ENCODE measurements around the gene MAP3K21. TPM values are rescaled to one million over a fixed set of nuclear protein-coding genes. Genes with fewer than 3 reads are reported as not detected.

The MAP3K21 gene
- total RNA-seq, 1 donor from 2014 or later, result 0.96 TPM

DNA sequence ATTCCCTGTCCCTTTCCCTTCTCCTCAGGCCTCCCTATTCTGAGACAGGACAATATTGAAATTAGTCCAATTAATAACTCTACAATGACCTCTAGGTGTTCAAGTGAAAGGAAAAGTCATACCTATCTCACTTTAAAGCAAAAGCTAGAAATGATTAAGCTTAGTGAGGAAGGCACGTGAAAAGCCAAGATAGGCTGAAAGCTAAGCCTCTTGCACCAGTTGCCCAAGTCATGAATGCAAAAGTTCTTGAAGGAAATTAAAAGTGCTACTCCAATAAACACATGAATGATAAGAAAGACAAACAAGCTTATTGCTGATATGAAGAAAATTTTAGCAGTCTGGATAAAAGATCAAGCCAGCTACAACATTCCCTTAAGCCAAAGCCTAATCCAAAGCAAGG, 3.8 kb upstream of the MAP3K21 start:
- DNase-seq (ENCODE audit: low spot score), result no peak

DNA sequence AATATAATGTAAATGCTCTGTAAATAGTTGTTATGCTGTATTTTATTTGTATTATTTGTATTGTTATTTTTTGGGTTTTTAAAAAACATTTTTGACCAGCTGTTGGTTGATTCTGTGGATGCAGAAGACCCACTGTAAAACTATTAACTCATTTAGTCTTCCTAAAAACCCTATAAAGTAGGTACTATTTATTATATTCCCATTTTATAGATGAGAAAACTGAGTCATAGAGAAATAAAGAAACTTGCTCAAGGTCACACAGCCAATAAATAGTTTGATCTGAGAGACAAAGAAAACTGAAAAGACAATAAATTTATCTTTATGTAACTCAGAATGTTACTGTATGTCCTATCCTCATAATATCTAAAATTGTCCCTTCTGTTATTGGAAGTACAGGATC, 1.2 kb upstream of the MAP3K21 start:
- DNase-seq (ENCODE audit: low spot score), result no peak

DNA sequence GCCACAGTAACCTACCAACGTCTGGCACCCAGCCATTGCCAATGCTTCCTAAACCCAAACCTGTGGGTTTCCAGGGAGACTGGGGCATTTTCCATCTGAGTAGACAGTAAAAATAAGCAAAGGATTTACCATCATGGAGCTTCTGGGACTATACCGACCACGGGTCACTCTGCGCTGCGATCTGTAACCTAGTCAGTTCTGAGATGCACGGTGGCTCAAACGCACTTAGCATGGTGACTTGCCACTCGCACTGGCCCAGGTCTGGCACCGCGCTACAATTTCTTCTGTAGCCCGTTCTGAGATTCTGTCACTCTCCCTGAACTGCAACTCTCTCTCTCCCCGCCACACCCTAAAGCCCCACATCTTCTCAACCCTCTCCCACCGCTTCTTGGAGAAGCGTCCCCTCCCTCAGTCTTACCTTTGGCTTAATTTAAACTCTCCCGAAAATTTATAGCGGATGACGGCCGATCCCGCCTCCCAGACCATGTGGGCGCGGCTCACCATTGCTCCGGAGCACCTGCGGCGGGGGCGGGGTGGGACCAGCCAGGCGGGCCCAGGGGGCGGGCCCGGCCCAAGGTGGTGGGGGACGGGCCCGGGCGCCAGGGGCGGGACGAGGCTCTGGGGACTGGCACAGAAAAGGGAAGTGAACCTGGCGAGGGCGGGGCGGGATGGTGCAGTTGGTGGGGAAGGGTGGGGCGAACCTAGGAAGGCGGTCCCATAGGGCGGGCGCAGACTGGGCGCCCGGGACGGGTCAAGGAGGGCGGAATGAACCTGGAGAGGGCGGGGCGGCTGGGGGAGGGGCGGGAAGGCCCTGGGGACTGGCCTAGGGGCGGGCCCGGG, 493 bp upstream of the MAP3K21 start:
- peak; percentile 96 for DNase-seq (ENCODE audit: low spot score)

DNA sequence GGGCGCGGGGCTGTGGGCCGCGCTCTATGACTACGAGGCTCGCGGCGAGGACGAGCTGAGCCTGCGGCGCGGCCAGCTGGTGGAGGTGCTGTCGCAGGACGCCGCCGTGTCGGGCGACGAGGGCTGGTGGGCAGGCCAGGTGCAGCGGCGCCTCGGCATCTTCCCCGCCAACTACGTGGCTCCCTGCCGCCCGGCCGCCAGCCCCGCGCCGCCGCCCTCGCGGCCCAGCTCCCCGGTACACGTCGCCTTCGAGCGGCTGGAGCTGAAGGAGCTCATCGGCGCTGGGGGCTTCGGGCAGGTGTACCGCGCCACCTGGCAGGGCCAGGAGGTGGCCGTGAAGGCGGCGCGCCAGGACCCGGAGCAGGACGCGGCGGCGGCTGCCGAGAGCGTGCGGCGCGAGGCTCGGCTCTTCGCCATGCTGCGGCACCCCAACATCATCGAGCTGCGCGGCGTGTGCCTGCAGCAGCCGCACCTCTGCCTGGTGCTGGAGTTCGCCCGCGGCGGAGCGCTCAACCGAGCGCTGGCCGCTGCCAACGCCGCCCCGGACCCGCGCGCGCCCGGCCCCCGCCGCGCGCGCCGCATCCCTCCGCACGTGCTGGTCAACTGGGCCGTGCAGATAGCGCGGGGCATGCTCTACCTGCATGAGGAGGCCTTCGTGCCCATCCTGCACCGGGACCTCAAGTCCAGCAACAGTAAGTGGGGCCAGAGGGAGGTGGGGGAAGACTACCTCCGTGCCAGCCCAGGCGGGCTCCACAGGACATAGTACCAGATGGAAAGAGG, 808 bp downstream of the MAP3K21 start:
- DNase-seq (ENCODE audit: low spot score), result no peak

DNA sequence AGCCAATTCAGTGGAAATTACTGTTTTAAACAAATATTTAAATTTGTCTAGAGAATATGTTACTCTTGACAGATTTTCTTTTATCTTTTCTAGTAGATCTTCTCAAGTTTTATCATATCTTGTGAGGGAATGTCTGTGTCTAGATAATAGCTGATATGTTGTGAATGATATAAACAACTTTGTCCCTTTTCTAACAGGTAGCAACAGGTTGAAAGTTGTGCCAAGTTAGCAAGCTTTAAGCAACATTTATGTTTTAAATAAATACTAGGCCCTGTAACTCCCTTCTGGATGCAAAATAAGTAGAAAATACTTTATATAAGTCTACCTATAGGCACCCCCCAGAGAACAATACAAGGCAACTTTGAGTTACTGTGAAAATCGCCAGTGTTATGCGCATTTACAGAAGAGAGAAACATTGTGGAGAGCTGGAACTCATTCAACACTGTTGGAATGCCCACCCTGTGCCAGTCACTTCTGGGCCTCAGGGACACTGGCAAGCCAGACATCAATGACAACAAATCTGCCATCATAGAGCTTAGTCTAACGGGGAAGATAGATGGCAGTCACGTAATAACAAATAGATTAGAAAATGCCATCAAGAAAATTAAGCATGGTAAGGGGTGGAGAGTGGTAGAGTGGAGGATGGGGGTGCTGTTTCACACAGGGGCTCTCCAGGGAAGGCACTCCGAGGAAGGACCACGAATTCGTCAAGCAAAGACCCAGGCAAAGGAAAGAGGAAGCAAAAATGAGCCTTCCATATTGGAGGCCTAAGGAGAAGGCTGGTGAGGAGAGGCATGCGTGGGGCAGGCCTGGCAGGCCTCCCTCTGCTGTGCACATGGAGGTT, 4.4 kb downstream of the MAP3K21 start:
- DNase-seq (ENCODE audit: low spot score), result no peak

DNA sequence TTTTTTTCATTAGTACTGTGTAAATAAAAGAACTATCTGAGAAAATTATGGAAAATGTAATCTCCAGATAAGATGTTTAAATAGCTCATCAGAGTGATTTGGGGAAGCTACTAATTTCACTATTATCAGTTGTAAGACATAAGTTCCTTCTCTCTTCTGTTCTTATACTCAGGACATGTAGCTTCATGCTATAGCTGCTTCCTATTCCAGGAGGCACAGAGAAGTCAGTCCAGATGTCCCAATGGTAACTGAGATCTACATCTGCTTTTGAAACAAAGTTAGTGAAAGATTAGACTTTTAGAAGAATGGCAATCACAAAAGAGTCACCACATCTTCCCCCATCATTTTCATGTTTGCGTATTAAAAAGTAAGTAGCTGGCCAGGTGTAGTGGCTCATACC, 5.6 kb downstream of the MAP3K21 start:
- DNase-seq (ENCODE audit: low spot score), result no peak

DNA sequence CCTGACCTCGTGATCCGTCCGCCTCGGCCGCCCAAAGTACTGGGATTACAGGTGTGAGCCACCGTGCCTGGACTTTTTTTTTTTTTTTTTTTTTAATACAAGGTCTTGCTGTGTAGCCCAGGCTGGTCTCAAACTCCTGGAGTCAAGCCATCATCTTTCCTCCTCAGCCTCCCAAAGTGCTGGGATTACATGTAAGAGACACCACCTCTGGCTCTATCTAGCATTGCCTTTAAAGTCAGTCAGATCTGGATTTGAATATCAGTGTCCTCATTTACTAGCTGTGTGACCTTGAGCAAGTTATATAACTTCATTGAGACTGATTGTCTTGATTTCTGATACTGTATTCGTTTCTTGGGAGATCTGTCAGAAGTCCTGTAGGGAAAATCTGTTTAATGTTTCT, 6.6 kb downstream of the MAP3K21 start:
- DNase-seq (ENCODE audit: low spot score), result no peak

DNA sequence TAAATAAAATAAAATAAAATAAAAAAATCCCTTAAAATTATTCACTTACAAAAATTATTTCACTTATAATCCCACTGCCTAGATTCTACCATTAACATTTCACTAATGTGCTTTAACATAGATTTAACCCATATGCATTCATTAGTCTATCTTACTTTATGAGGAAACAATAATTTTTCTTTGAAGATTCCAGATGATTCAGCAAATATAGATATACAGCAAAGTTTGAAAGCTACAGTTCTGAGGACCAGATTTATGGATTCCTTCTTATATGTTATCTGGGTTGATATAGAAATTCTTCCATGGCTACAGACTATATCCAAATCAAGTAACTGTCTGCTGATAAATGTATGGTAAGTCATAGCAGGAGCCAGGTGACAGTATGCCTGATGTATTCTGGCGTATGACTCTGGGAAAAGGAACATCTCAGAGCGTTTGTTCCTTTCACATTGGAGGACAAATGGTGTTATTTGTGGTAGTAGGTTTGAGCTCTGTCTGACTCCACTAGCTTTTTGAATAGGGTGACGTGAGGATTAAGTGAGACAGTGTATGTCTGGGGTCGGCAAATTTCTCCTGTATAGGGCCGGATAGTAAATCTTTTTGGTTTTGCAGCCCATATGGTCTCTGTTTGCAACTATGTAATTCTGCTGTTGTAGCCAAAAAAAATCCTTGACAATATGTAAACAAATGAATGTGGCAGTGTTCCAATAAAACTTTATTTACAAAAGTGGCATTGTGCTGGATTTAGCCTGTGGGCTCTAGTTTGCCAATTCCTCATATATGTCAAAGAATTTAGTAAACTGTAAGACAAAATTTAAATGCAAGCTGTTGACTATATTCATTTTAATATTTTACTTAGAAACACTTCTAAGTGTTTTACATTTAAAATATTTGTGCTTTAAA, 9.3 kb downstream of the MAP3K21 start:
- no peak for DNase-seq (ENCODE audit: low spot score)

DNA sequence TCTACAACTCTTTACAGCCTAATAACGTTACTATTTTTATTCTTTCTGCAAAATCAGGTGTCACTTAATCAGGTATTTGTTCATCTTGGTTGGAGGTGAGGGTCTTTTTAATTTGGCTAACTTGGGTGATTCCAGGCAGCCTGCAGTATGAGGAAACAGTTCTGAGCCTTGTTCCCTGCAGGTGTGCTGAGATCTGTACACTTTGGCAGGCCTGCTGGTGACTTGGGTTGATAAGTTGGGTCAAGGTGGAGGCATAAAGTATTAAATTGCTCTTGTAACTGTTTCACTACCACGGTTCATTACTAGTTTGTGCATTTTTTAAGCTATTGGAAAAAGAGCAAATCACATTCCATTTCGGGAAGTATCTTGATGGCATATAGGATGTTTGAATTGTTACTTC, 10.0 kb downstream of the MAP3K21 start:
- DNase-seq (ENCODE audit: low spot score), result no peak

DNA sequence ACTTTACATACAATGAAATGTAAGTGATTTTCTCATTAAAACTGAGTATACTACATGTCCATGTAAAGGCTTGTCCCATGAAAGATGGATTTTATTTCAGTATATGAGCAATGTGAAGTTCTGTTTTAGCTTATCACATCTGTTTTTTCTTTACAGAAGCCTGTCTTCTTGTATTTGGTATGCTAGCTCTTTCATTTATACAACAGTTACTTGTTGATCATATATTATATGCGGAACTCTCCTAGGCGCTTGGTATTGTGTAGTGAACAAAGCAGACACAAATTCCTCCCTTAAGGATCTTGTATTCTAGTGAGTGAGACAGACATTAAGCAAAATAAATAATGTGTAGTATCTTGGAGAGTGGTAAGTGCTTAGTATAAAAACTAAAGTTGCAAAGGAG, 10.6 kb downstream of the MAP3K21 start:
- no peak for DNase-seq (ENCODE audit: low spot score)

DNA sequence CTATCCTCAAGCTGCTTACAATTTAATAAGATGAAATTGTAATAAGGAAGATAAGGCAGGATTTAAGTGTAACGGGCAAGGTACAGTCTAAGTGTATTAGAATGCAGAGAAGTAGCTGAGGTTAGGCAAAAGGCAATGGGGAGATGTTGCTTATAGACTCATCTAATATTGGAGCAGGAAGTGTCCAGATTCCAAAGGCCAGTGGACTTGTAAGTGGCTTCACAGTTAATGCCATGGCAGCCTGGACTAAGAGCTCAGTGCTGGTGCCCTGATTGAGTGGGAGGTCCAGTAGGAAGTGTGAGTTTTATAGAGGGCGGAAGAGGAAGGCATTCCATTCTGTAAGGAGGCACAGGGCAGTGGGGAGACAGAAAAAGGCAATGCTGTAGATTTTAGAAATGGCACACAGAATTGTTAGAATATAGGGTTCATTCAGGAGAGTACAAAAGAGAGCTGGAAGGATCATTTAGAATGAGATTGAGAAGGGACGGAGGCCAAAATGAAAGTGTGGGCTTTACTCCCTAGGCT, 12.6 kb downstream of the MAP3K21 start:
- DNase-seq (ENCODE audit: low spot score), result no peak

DNA sequence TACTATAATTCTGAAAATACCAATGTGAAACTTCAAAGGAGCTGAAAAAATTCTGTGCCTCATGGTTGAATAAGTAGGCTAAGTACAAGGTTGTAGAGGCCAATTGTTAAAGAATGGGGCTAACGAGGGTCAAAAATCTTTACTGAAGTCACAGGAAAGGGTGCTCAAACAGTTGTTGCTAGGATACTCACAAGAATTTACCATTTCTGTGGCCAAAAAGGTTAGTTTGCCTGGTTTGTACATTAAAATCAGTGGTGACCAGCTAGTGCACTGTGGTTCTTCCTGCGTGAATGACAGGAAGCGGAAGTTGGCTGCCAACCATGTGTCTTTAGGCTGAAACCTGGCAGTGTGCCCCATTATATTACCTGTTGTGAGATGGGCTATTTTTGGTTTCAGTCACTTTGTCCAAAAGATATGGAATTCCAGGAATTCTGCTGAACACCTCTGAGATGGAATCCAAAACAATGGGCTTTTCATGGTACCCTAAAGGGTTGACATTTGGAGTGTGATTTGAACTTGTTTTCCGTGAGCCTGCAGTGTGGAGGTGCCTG, 13.5 kb downstream of the MAP3K21 start:
- no peak for DNase-seq (ENCODE audit: low spot score)

DNA sequence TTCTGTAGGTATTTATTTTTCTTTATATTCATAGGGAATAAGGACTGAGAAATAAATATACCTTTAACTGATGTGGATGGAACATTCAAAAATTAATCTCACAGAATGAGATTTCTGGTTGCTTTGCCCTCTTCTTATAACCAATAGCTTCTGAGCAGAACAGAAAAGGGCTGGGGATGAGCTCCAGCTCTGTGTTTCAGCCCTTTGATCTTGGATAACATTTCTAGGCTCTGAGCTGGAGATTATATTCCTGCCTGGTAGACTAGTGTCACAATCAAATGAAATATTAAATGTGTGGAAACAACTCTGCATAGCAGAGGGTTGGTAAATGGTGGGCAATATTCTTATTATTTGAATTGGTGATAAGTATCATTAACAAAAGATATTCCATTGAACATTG, 14.6 kb downstream of the MAP3K21 start:
- DNase-seq (ENCODE audit: low spot score), result no peak

DNA sequence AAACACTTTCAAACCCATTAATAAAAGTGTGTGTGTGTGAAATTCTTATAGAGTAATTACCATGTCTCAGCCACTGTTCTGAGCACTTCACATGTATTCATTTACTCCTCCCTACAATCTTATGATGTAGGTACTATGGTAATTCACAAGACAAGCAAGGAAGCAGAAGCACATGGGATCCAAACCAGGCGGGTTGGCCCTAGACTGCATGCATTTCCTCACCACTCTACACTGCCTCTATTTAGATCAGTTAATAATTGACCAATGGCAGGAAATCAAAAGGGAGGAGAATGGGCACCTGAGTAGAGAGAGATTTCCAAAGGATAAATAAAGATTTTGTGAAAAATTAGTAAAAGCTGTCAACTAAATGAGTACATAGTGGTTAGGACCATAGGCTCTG, 15.7 kb downstream of the MAP3K21 start:
- no peak for DNase-seq (ENCODE audit: low spot score)

DNA sequence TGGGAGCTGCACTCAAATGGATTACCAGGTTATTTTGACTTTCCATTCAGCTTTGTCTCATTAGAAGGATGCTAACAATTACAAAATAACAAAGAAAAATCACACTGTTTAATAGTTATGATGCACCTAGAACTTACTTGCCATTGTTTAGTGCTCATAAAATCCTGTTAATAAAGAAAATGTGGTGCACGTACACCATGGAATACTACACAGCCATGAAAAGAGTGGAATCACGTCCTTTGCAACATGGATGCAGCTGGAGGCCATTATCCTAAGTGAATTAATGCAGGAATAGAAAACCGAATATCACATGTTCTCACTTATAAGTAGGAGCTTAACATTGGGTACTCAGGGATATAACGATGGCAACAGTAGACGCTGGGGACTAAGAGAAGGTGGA, 19.8 kb downstream of the MAP3K21 start:
- no peak for DNase-seq (ENCODE audit: low spot score)

DNA sequence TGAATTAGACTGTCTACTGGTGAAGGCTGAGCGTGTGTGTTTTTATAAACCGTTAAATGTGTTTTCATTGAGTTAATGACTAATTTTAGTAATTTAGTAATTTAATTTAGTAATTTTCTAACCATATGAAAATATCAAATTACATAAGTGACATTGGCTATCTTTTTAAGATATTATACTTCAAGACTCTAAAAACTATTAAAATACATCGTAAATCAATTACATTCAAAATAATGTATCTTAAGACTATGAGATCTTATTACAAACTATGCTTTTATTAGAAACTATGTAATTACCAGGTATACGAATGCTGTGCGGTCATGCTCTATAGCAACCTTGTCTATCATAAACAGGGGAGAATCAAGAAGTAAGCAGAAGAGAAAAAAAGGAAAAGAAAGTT, 21.6 kb downstream of the MAP3K21 start:
- DNase-seq (ENCODE audit: low spot score), result no peak

DNA sequence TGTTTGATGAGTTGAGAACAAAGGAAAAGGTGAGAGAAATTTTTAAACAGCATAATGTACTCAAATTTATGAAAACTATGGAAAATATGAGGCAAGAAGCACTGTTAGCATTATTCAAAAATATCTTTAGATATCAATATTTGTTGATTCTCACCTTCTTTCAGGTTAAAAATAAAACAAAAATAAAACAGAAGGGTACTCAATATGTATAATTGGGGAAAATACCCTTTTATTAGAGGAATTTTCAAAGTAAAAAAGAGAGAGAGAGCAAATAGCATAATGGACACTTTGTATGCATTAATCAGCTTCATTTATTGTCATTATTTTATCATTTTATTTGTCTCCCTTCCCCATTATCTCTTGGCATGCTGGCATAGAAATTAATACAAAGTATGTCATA, 27.5 kb downstream of the MAP3K21 start:
- no peak for DNase-seq (ENCODE audit: low spot score)

DNA sequence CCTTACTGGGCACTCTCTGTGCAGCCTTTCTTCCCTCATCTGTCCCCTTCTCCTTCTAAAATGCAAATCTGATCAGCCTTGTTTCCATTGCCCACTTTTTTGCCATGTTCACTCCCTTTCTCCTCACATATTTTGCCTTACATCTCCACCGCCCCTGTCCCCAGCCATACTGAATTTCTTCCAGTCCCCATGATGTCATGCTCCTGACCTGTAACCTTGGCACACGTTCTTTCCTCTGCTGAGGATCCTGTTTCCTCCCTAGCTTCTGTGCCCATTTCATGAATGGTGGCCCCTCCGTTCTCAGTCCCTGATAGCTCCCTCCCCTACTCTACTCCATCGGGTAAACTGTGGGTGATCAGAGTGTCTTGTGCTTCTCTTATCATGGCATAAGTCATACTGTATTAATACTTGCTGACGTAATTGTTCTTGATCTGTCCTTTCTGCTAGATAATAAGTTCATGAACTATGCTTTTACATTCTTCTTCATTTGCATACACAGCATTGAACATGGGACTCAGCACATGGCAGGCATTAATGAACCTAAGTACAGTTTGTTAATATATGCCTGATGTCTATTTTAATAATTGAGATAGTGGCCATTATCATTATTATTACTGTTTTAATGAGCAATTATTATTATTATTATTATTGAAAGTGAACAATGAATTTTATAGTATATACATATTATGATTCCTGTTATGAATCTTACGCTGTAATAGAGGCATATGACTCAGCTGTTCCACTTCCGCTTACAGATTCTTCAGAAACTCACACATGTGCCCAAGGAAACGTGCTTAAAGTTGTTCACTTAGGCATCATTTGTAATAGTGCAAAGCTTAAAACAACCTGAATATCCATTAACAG, 28.5 kb downstream of the MAP3K21 start:
- no peak for DNase-seq (ENCODE audit: low spot score)

DNA sequence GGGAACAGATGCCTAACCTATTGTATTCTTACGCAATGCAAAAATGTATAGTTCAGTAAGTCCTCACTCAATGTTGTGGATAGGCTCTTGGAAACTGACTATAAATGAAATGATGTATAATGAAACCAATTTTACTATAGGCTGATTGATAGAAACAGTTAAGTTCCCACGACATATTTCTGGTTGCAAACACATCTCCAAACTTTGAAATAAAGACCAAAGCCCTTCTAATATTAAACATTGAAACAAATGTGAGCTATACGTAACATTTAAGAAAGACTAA, 29.1 kb downstream of the MAP3K21 start:
- DNase-seq (ENCODE audit: low spot score), result no peak
